H9 (cell line): ENCODE results near the gene BRCA2. TPM values are rescaled to one million over a fixed set of nuclear protein-coding genes. Genes with fewer than 3 reads are reported as not detected.

Experiments used
- DNase-seq: peaks from one replicate; pipeline ENCODE4 v3.0.0-alpha.2; 2017
- H2AFZ ChIP-seq: one replicate; pipeline ENCODE4 v1.6.1; 2013; ENCODE audit warnings: mild to moderate bottlenecking, low read length, control low read depth, moderate library complexity
- H2AK5ac ChIP-seq: 2 replicates; pipeline ENCODE4 v1.6.1; 2013; ENCODE audit warnings: low read length, control low read depth, mixed read lengths; ENCODE audit not compliant: insufficient read length
- H2BK120ac ChIP-seq: one replicate; pipeline ENCODE4 v1.6.1; 2013; ENCODE audit warnings: low read depth, mild to moderate bottlenecking, low read length, control low read depth, inconsistent platforms; ENCODE audit not compliant: poor library complexity, severe bottlenecking
- H2BK12ac ChIP-seq: 2 replicates; pipeline ENCODE4 v1.6.1; 2013; ENCODE audit warnings: low read length, control low read depth, mixed read lengths, low read depth; ENCODE audit not compliant: insufficient read length
- H2BK15ac ChIP-seq: 2 replicates; pipeline ENCODE4 v1.6.1; 2013; ENCODE audit warnings: low read depth, low read length, control low read depth
- H2BK20ac ChIP-seq: one replicate; pipeline ENCODE4 v1.6.1; 2013; ENCODE audit warnings: low read depth, mild to moderate bottlenecking, low read length, control low read depth, inconsistent platforms; ENCODE audit not compliant: poor library complexity, severe bottlenecking
- H2BK5ac ChIP-seq: 2 replicates; pipeline ENCODE4 v1.6.1; 2013; ENCODE audit warnings: low read length, control low read depth, mixed read lengths; ENCODE audit not compliant: insufficient read length
- H3K14ac ChIP-seq: 2 replicates; pipeline ENCODE4 v1.6.1; 2013; ENCODE audit warnings: low read length, control low read depth; ENCODE audit not compliant: insufficient read depth
- H3K18ac ChIP-seq: 2 replicates; pipeline ENCODE4 v1.6.1; 2013; ENCODE audit warnings: low read depth, mild to moderate bottlenecking, mixed read lengths, low read length, control low read depth; ENCODE audit not compliant: insufficient read length
- H3K23ac ChIP-seq: 2 replicates; pipeline ENCODE4 v1.6.1; 2013; ENCODE audit warnings: low read length, control low read depth, mixed read lengths, low read depth; ENCODE audit not compliant: insufficient read length
- H3K23me2 ChIP-seq: 2 replicates; pipeline ENCODE4 v1.6.1; 2013; ENCODE audit warnings: low read depth, mild to moderate bottlenecking, mixed read lengths, low read length, control low read depth; ENCODE audit not compliant: insufficient read length, poor library complexity, severe bottlenecking
- H3K27ac ChIP-seq: 2 replicates; pipeline ENCODE4 v1.5.1; 2013; ENCODE audit warnings: low read length, control low read depth, mixed read lengths, low read depth; ENCODE audit not compliant: insufficient read length
- H3K27me3 ChIP-seq: 2 replicates; pipeline ENCODE4 v1.6.1; 2013; ENCODE audit warnings: low read length, control low read depth, inconsistent platforms; ENCODE audit not compliant: insufficient read depth
- H3K4ac ChIP-seq: 2 replicates; pipeline ENCODE4 v1.6.1; 2013; ENCODE audit warnings: low read depth, mild to moderate bottlenecking, control low read depth, inconsistent platforms, low read length, moderate library complexity
- H3K4me1 ChIP-seq: 2 replicates; pipeline ENCODE4 v1.6.1; 2013; ENCODE audit warnings: low read length, control low read depth, inconsistent platforms; ENCODE audit not compliant: insufficient read depth
- H3K4me2 ChIP-seq: 2 replicates; pipeline ENCODE4 v1.6.1; 2013; ENCODE audit warnings: low read length, control low read depth, mixed read lengths; ENCODE audit not compliant: insufficient read length, insufficient read depth
- H3K56ac ChIP-seq: 2 replicates; pipeline ENCODE4 v1.6.1; 2013; ENCODE audit warnings: low read depth, mild to moderate bottlenecking, mixed read lengths, low read length, control low read depth; ENCODE audit not compliant: insufficient read length
- H3K79me1 ChIP-seq: 2 replicates; pipeline ENCODE4 v1.6.1; 2013; ENCODE audit warnings: low read depth, mild to moderate bottlenecking, moderate library complexity, low read length, control low read depth, inconsistent platforms; ENCODE audit not compliant: insufficient read depth, poor library complexity, severe bottlenecking
- H3K79me2 ChIP-seq: 2 replicates; pipeline ENCODE4 v1.6.1; 2013; ENCODE audit warnings: low read length, control low read depth, inconsistent platforms; ENCODE audit not compliant: insufficient read depth
- H3K9ac ChIP-seq: 2 replicates; pipeline ENCODE4 v1.6.1; 2013; ENCODE audit warnings: low read length, control low read depth, mixed read lengths; ENCODE audit not compliant: insufficient read length; ENCODE audit errors: extremely low read depth
- H3K9me3 ChIP-seq: one replicate; pipeline ENCODE4 v1.6.1; 2013; ENCODE audit warnings: low read depth, low read length, inconsistent platforms; ENCODE audit not compliant: control insufficient read depth
- H3T11ph ChIP-seq: one replicate; pipeline ENCODE4 v1.6.1; 2013; ENCODE audit warnings: mild to moderate bottlenecking, low read length, control low read depth, inconsistent platforms
- H4K20me1 ChIP-seq: one replicate; pipeline ENCODE4 v1.6.1; 2013; ENCODE audit not compliant: control insufficient read depth, insufficient read length, insufficient read depth
- H4K5ac ChIP-seq: 2 replicates; pipeline ENCODE4 v1.6.1; 2013; ENCODE audit warnings: low read depth, mild to moderate bottlenecking, mixed read lengths, low read length, control low read depth; ENCODE audit not compliant: insufficient read length
- H4K8ac ChIP-seq: replicated peaks from 2 replicates; pipeline ENCODE4 v1.6.1; 2013; ENCODE audit warnings: low read length, control low read depth, mixed read lengths, low read depth; ENCODE audit not compliant: insufficient read length
- H4K91ac ChIP-seq: 2 replicates; pipeline ENCODE4 v1.6.1; 2013; ENCODE audit warnings: low read depth, mild to moderate bottlenecking, moderate library complexity, mixed read lengths, low read length, control low read depth; ENCODE audit not compliant: insufficient read length
- H3K27ac Mint-ChIP-seq, 3 experiments: 2 replicates in 2 of 3; 3 replicates in 1 of 3; pipeline ENCODE4 v1.8.0; 2020 to 2021; ENCODE audit warnings: mixed read lengths in 3 of 3, mild to moderate bottlenecking in 1 of 3, moderate library complexity in 1 of 3
- H3K27me3 Mint-ChIP-seq: 2 replicates; pipeline ENCODE4 v1.8.0; 2021; ENCODE audit warnings: low read depth, mild to moderate bottlenecking, moderate library complexity, mixed read lengths
- H3K36me3 Mint-ChIP-seq, 3 experiments: 2 replicates in 2 of 3; 3 replicates in 1 of 3; pipeline ENCODE4 v1.8.0; 2020 to 2021; ENCODE audit warnings: low read depth in 3 of 3, mixed read lengths in 3 of 3; ENCODE audit not compliant: insufficient read depth in 1 of 3
- H3K4me1 Mint-ChIP-seq, 2 experiments: 2 replicates each; pipeline ENCODE4 v1.8.0; 2020; ENCODE audit warnings: mixed read lengths in 2 of 2
- H3K4me3 Mint-ChIP-seq, 2 experiments: 2 replicates in 1 of 2; 3 replicates in 1 of 2; pipeline ENCODE4 v1.8.0; 2020 to 2021; ENCODE audit warnings: mild to moderate bottlenecking in 2 of 2, mixed read lengths in 2 of 2, moderate library complexity in 1 of 2
- H3K9me3 Mint-ChIP-seq, 2 experiments: 2 replicates in 1 of 2; 3 replicates in 1 of 2; pipeline ENCODE4 v1.8.0; 2020; ENCODE audit warnings: mild to moderate bottlenecking in 2 of 2, mixed read lengths in 2 of 2, moderate library complexity in 1 of 2
- CTCF ChIP-seq: fragments of 200-600 bp; sonication (generic); conservative IDR thresholded peaks from 3 replicates; pipeline ENCODE4 v1.8.0; 2021; ENCODE audit warnings: antibody characterized with exemption, mild to moderate bottlenecking
- WGBS: extraction: QIAGEN DNeasy Blood & Tissue Kit; methylation state at CpG from one replicate; pipeline ENCODE4 v1.1.7; 2013; ENCODE audit warnings: missing lambda C conversion rate, low lambda C conversion rate, mixed read lengths; ENCODE audit not compliant: insufficient read length; ENCODE audit errors: extremely low coverage; 5-methylcytosine and 5-hydroxymethylcytosine counted together
- total RNA-seq: library from RNA; stranded (reverse); gene quantifications from 2 replicates; pipeline ENCODE4 v1.2.1, GENCODE V29; 2021

Gene BRCA2
- total RNA-seq, 1 experiment from 2014 or later: 17.0 TPM

GRCh38 chr13:32408296-32409000 lies 93.1 kb downstream of the BRCA2 start:
- no peak overlapping the region for H2BK20ac ChIP-seq
- no peak overlapping the region for H2AK5ac ChIP-seq
- no peak overlapping the region for H3T11ph ChIP-seq
- H3K79me2 ChIP-seq: no peaks in the 10 kb centered on the region
- peaks cover 5% of the 10 kb centered on the region for H3K23me2 ChIP-seq
- Mint-ChIP-seq H3K9me3 (no peaks in the 10 kb centered on the region), H3K27ac (no peak overlapping the region), H3K4me3 (no peak overlapping the region), H3K36me3 (no peaks in the 10 kb centered on the region), H3K4me1 (peaks cover 22 to 23% of the 10 kb centered on the region in 2 experiments), H3K27me3 (peaks cover 17% of the 10 kb centered on the region)
- no peak for DNase-seq
- no peaks in the 10 kb centered on the region; the same call in 1 of the 2 replicates for H3K4me1 ChIP-seq
- no peaks in the 10 kb centered on the region for H4K20me1 ChIP-seq
- H3K4ac ChIP-seq: no peak overlapping the region
- no peak overlapping the region for H2BK15ac ChIP-seq
- H3K14ac ChIP-seq: no peak overlapping the region
- no peak overlapping the region for H2BK12ac ChIP-seq
- H4K5ac ChIP-seq: no peak overlapping the region
- H3K4me2 ChIP-seq: no peak overlapping the region
- no peaks in the 10 kb centered on the region for H3K79me1 ChIP-seq
- H2BK5ac ChIP-seq: no peak overlapping the region
- no peak overlapping the region for H2BK120ac ChIP-seq
- no peaks in the 10 kb centered on the region for H3K27me3 ChIP-seq
- H3K27ac ChIP-seq: no peak overlapping the region
- H3K18ac ChIP-seq: no peak overlapping the region
- H3K23ac ChIP-seq: no peak overlapping the region
- no peak overlapping the region for H4K91ac ChIP-seq
- WGBS: no CpG with 5 or more reads among the region's 9 CpGs
- H4K8ac ChIP-seq: no peak overlapping the region
- H3K9me3 ChIP-seq: no peaks in the 10 kb centered on the region
- H2AFZ ChIP-seq: no peak overlapping the region
- no peak for TF ChIP-seq CTCF
- H3K56ac ChIP-seq: no peak overlapping the region
- no peak overlapping the region for H3K9ac ChIP-seq
